HG02981 (cell line): ENCODE measurements around the gene CEP112.
"Not testable (repeated sequence)": the region's sequence is repeated elsewhere in the genome, so short reads cannot be mapped to it uniquely, and the experiment has no call there.

Source experiments
- ATAC-seq: cut with Tn5 transposase; IDR thresholded peaks from one replicate; pipeline ENCODE4 v1.9.1; 2021; ENCODE audit warnings: mild to moderate bottlenecking, moderate library complexity; ENCODE audit not compliant: unreplicated experiment

CEP112 gene

DNA sequence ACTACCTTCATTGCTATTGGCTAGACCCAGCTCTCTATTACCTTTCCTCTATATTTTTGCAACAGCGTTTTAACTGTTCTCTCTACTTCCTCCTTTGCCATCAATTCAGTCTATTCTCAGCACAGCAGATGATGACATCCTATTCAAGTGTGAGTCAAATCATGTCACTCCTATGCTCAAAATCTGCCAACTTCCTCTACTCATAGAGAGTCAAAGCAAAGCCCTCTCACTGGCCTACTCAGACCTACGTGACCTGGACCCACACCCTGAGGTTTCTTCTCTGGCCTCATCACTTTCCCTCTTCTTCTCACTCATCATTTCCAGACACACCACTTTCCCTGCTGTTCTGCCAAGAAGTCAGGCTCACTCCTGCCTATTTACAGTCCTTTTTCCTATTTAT is 341.4 kb downstream of the CEP112 start:
- no peak for ATAC-seq

- ATAC-seq, result no peak
Observed at GRCh38 chr17:65848751-65849150, 343.2 kb downstream of the CEP112 start.

- no peak for ATAC-seq
Observed at GRCh38 chr17:65841089-65841488, 350.8 kb downstream of the CEP112 start.

- ATAC-seq, result not testable (repeated sequence)
Observed at GRCh38 chr17:65837232-65837631, 354.7 kb downstream of the CEP112 start.

GRCh38 chr17:65833214-65833613 is 358.7 kb downstream of the CEP112 start:
- no peak for ATAC-seq

GRCh38 chr17:65830356-65830755 is 361.6 kb downstream of the CEP112 start:
- ATAC-seq, result no peak

GRCh38 chr17:65826577-65826976 is 365.4 kb downstream of the CEP112 start:
- not testable (repeated sequence) for ATAC-seq

- ATAC-seq, result no peak
Observed at GRCh38 chr17:65824901-65825300, 367.0 kb downstream of the CEP112 start.

- no peak for ATAC-seq
Observed at GRCh38 chr17:65823713-65824112, 368.2 kb downstream of the CEP112 start.

DNA sequence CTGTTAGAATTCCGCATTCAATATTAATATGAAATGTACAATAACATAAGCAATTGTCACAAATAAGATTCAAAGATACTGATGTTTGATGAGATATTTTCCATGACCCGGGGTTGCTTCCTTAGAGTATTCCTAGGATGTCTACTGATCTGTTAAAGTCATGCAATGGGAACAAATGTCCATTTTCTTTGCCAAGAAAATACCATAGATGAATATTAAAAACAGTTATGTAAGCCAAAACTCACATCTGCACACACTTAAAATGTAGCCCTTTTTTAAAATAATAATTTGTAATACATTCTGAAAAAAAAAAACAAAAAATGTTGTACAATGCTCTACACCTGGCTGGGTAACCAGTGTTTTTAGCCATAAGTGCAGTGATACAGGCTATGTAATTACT is 371.1 kb downstream of the CEP112 start:
- ATAC-seq, result no peak

- ATAC-seq, result no peak
Observed at GRCh38 chr17:65820306-65820705, 371.6 kb downstream of the CEP112 start.

- ATAC-seq, result no peak
Observed at GRCh38 chr17:65819810-65820209, 372.1 kb downstream of the CEP112 start.

DNA sequence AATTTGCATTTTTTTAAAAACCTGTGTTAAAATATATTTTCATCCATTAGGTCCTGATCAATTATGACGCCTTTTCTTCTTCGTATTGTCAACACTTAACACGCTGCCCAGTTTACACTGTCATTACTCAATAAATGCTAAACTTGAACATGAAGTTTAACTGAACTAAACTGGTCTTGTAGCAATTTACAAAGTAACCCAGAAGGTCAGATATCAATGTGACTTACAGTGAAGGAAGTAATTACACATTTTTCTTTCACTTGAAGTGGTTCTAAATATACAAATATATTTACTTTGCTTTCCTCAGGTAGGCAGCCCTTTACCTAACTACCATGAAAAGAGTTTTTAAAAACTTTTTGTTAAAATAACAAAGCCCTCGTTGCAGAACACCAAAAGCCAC is 374.0 kb downstream of the CEP112 start:
- no peak for ATAC-seq

- ATAC-seq, result no peak
Observed at GRCh38 chr17:65814418-65814817, 377.5 kb downstream of the CEP112 start.

DNA sequence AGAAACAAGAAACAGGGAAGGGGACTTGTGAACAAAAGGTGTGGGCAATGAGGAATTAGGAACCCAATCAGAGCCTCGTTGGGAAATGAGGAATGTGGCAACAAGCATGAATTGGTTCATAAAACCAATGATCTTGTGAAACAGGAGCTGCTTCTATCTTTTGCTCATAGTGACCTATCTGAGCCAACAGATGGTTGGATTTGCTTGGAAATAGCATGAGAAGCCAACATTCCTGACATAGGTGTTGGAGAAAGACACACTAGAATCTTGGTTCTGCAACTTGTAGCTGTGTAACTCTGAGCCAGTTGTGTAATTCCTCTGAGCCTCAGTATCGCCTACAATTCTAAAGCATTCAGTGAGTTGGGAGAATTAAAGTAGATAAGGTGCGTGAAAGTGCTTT is 378.6 kb downstream of the CEP112 start:
- ATAC-seq, result no peak

DNA sequence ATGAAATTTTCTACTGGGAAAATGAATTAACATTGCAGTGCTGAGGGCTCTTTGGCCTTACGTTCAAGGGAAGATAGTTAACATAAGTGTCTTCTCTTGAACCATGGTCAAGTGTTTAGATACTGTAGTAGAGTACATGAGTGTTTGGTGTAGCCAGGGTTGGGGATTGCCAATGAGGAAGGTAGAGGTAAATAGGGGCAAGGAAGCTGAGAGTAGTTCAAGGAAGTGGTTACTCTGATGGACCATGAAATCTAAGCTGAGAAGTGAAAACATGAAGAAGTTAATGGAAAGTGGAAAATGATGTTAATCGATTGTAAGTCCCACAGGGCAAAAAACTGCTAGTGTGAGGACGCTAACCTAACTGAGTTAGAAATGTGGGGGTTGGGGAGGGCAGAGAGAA is 380.9 kb downstream of the CEP112 start:
- ATAC-seq, result no peak

GRCh38 chr17:65809366-65809765 is 382.6 kb downstream of the CEP112 start:
- no peak for ATAC-seq

DNA sequence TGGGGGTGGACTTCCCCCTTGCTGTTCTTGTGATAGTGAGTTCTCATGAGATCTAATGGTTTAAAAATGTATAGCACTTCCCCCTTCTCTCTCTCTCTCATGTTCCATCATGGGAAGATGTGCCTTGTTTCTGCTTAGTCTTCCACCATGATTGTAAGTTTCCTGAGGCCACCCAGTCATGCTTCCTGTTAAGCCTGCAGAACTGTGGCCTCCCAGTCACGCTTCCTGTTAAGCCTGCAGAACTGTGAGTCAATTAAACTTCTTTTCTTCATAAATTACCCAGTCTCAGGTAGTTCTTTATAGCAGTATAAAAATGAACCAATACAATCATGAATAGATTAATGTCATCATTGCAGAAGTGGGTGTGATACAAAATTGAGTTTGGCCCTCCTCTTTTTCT is 383.4 kb downstream of the CEP112 start:
- not testable (repeated sequence) for ATAC-seq

GRCh38 chr17:65807361-65807760 is 384.6 kb downstream of the CEP112 start:
- ATAC-seq, result no peak

GRCh38 chr17:65801513-65801912 is 390.4 kb downstream of the CEP112 start:
- no peak for ATAC-seq

DNA sequence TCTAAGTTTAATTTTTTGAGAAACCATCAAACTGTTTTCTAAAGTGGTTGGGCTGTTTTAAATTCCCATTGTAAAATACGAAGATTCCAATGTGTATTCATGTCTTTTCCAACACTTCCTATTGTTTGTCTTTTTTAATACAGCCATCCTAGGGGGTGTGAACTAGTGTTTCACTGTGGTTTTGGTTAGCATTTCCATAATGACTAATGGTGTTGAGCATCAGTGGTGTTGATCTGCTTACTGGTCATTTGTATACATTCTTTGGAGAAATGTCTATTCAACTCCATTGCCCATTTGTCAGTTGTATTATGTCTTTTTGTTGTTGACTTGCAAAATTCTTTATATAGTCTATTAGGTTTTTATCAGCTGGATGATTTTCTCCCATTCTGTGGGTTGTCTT is 391.3 kb downstream of the CEP112 start:
- no peak for ATAC-seq

DNA sequence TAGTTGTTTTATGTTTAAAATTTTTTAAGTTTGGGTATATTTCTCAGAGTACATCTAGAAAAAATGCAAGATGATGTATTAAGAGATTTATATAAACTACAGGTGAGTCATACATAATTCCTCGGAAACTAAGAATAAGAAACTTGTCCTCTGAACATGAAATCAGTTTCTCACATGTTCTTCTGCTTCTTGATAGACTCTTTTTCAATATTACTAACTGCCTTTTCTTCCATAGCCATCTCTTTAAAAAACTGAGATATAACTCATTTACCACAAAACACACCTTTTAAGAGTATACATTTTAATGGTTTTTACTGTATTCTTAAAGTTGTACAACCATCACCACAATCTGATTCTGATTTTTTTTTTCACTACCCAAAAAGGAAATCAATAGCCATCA is 392.1 kb downstream of the CEP112 start:
- no peak for ATAC-seq

DNA sequence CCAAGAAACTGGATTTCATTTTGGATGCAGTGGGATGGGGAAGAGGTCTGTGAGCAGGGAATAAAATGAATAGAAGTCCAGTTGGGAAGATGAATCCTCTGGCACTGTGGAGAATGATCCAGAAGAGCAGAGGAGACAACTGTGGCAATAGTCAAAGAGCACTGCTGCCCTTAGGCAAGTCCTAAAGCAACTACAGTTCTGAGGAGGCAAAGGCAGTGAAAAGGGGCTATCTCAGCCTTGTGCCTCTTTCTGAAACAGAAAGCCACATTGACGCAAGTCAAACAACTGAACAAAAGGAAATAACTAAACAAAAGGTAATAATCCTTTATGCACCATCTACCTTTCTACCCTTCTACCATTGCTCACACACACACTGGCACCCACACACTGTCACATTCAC is 392.5 kb downstream of the CEP112 start:
- ATAC-seq, result no peak

DNA sequence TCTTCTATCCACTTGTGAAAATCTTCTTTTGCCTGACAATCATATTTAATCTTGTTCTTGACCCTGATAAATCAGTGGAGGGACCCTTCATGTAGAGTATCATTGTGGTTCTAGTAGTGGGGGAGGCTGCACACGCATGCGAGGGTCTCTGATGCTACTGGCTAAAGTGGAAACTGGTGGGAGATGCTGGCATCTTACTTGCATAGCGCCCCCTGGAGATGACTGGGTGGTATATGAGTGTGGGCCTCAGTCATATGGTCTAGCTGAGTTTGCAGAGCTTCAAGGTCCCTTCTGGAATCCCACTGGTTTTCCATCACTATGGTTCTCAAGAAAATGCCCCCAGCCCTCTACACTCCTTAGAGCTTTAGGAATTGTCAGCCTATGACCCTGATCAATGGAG is 394.1 kb downstream of the CEP112 start:
- no peak for ATAC-seq
